H1 (cell line): ENCODE data around the gene ARTN. TPM values are rescaled to one million over a fixed set of nuclear protein-coding genes. Genes with fewer than 3 reads are reported as not detected.

Experiments used
- CTCF ChIA-PET: fragments of 300-600 bp; sonication (Branson Sonifier 250); formaldehyde crosslinking; loops from one replicate; lab custom pipeline; 2021; ENCODE audit not compliant: partially characterized antibody; lab: Charles Lee
- POLR2A ChIA-PET: fragments of 300-600 bp; sonication (Branson Sonifier 250); formaldehyde crosslinking; loops from one replicate; lab custom pipeline; 2021; ENCODE audit warnings: inconsistent platforms; ENCODE audit not compliant: partially characterized antibody; lab: Charles Lee
- DNase-seq, 2 experiments: peaks; one replicate each; pipeline versions ENCODE4 v3.0.0 to v3.0.0-alpha.2; 2010 to 2022; ENCODE audit warnings: low spot score in 2 of 2, low read depth in 1 of 2, mixed read lengths in 1 of 2
- FAIRE-seq: peaks from 2 replicates; lab custom pipeline; 2011; peaks lifted over from hg19 to GRCh38; lab: Jason Lieb, UNC
- H2AFZ ChIP-seq: 2 replicates; pipeline ENCODE4 v1.8.1; 2012; ENCODE audit warnings: low read length, inconsistent platforms
- H2AK5ac ChIP-seq: 2 replicates; pipeline ENCODE4 v1.6.1; 2013; ENCODE audit warnings: low read depth, low read length
- H2BK120ac ChIP-seq: replicated peaks from 2 replicates; pipeline ENCODE3; 2013; ENCODE audit warnings: low read depth, low read length, inconsistent platforms
- H2BK12ac ChIP-seq: 2 replicates; pipeline ENCODE4 v1.6.1; 2013; ENCODE audit warnings: low read depth, low read length
- H2BK15ac ChIP-seq: 2 replicates; pipeline ENCODE4 v1.6.1; 2013; ENCODE audit warnings: low read length
- H2BK20ac ChIP-seq: 2 replicates; pipeline ENCODE4 v1.6.1; 2013; ENCODE audit warnings: low read length
- H2BK5ac ChIP-seq: 2 replicates; pipeline ENCODE4 v1.6.1; 2013; ENCODE audit warnings: low read depth, low read length
- H3K14ac ChIP-seq: 2 replicates; pipeline ENCODE4 v1.6.1; 2013; ENCODE audit warnings: inconsistent platforms; ENCODE audit not compliant: insufficient read length
- H3K18ac ChIP-seq: 2 replicates; pipeline ENCODE4 v1.6.1; 2013; ENCODE audit warnings: low read length; ENCODE audit errors: extremely low read depth
- H3K23ac ChIP-seq: 2 replicates; pipeline ENCODE4 v1.6.1; 2013; ENCODE audit warnings: inconsistent platforms; ENCODE audit not compliant: insufficient read length
- H3K23me2 ChIP-seq: 2 replicates; pipeline ENCODE4 v1.6.1; 2013; ENCODE audit warnings: low read depth, low read length
- H3K27ac ChIP-seq: 2 replicates; pipeline ENCODE4 v1.6.1; 2011; ENCODE audit warnings: low read depth, low read length, inconsistent platforms
- H3K27me3 ChIP-seq, 4 experiments: replicated peaks in 1 of 4; 1 replicate in 1 of 4; 2 replicates in 3 of 4; pipeline versions ENCODE4 v1.6.1 to v1.8.1; 2011 to 2013; ENCODE audit warnings: low read length in 3 of 4, mild to moderate bottlenecking in 3 of 4, inconsistent platforms in 2 of 4, mixed read lengths in 2 of 4, moderate library complexity in 1 of 4; ENCODE audit not compliant: control insufficient read depth in 3 of 4, insufficient read depth in 3 of 4; ENCODE audit errors: extremely low read depth in 1 of 4
- H3K36me3 ChIP-seq, 4 experiments: 2 replicates each; pipeline versions ENCODE4 v1.6.1 to v1.8.1; 2011 to 2013; ENCODE audit warnings: mild to moderate bottlenecking in 4 of 4, low read length in 3 of 4, moderate library complexity in 2 of 4, control low read depth in 1 of 4, inconsistent platforms in 1 of 4; ENCODE audit not compliant: insufficient read depth in 4 of 4, control insufficient read depth in 2 of 4
- H3K4ac ChIP-seq: replicated peaks from 2 replicates; pipeline ENCODE3; 2013; ENCODE audit warnings: low read length, low read depth, mixed read lengths, inconsistent platforms; ENCODE audit not compliant: insufficient read length
- H3K4me1 ChIP-seq, 4 experiments: replicated peaks in 1 of 4; 1 replicate in 1 of 4; 2 replicates in 3 of 4; pipeline versions ENCODE4 v1.6.1 to v1.8.1; 2011 to 2013; ENCODE audit warnings: low read length in 3 of 4, inconsistent platforms in 2 of 4, mixed read lengths in 1 of 4; ENCODE audit not compliant: insufficient read depth in 4 of 4, control insufficient read depth in 3 of 4
- H3K4me2 ChIP-seq, 2 experiments: 2 replicates each; pipeline versions ENCODE4 v1.6.1 to v1.8.1; 2011 to 2013; ENCODE audit warnings: low read depth in 2 of 2, low read length in 2 of 2, control low read depth in 1 of 2, inconsistent platforms in 1 of 2, mild to moderate bottlenecking in 1 of 2; ENCODE audit not compliant: insufficient read depth in 1 of 2
- H3K4me3 ChIP-seq, 4 experiments: fragments of 200-600, 300-600 bp in 1 of 4; sonication (generic), shearing (Covaris generic), sonication (Bioruptor Twin) in 1 of 4; 2 replicates each; pipeline versions ENCODE4 v1.5.1 to v1.8.1; 2011 to 2016; ENCODE audit warnings: low read length in 4 of 4, low read depth in 3 of 4, control low read depth in 2 of 4, inconsistent platforms in 2 of 4, mild to moderate bottlenecking in 2 of 4, mixed read lengths in 1 of 4, moderate library complexity in 1 of 4; ENCODE audit not compliant: insufficient read depth in 2 of 4; ENCODE audit errors: extremely low read depth in 1 of 4
- H3K56ac ChIP-seq: replicated peaks from 2 replicates; pipeline ENCODE3; 2013; ENCODE audit warnings: low read depth, mild to moderate bottlenecking, mixed read lengths, low read length, inconsistent platforms; ENCODE audit not compliant: insufficient read length
- H3K79me1 ChIP-seq: 2 replicates; pipeline ENCODE4 v1.6.1; 2013; ENCODE audit warnings: low read depth, low read length, control low read depth
- H3K79me2 ChIP-seq, 2 experiments: 2 replicates each; pipeline versions ENCODE4 v1.6.1 to v1.8.1; 2012 to 2013; ENCODE audit warnings: low read length in 2 of 2, mild to moderate bottlenecking in 2 of 2, inconsistent platforms in 1 of 2; ENCODE audit not compliant: insufficient read depth in 2 of 2, control insufficient read depth in 1 of 2
- H3K9ac ChIP-seq, 4 experiments: replicated peaks in 1 of 4; 1 replicate in 1 of 4; 2 replicates in 3 of 4; pipeline versions ENCODE4 v1.6.1 to v1.8.1; 2011 to 2013; ENCODE audit warnings: low read depth in 3 of 4, low read length in 3 of 4, control low read depth in 2 of 4, mild to moderate bottlenecking in 2 of 4, moderate library complexity in 2 of 4, inconsistent platforms in 1 of 4; ENCODE audit errors: extremely low read depth in 1 of 4
- H3K9me3 ChIP-seq, 2 experiments: 2 replicates each; pipeline versions ENCODE4 v1.6.1 to v1.8.1; 2012 to 2013; ENCODE audit warnings: mild to moderate bottlenecking in 2 of 2, moderate library complexity in 2 of 2, control low read depth in 1 of 2, inconsistent platforms in 1 of 2, low read depth in 1 of 2, low read length in 1 of 2, mixed read lengths in 1 of 2; ENCODE audit not compliant: insufficient read depth in 2 of 2
- H4K20me1 ChIP-seq, 2 experiments: replicated peaks in 1 of 2; 2 replicates each; pipeline versions ENCODE3 to v1.8.1; 2011 to 2013; ENCODE audit warnings: inconsistent platforms in 2 of 2, low read length in 2 of 2, mild to moderate bottlenecking in 1 of 2; ENCODE audit not compliant: insufficient read depth in 2 of 2, control insufficient read depth in 1 of 2
- H4K5ac ChIP-seq: 2 replicates; pipeline ENCODE4 v1.6.1; 2013; ENCODE audit warnings: low read length, low read depth, mixed read lengths, inconsistent platforms; ENCODE audit not compliant: insufficient read length
- H4K8ac ChIP-seq: 2 replicates; pipeline ENCODE4 v1.8.0; 2013; ENCODE audit warnings: mild to moderate bottlenecking, moderate library complexity, low read length, inconsistent platforms; ENCODE audit not compliant: insufficient read depth; ENCODE audit errors: extremely low read depth
- H4K91ac ChIP-seq: replicated peaks from 2 replicates; pipeline ENCODE3; 2013; ENCODE audit warnings: low read length, mixed read lengths, inconsistent platforms; ENCODE audit not compliant: insufficient read length
- CBX8 ChIP-seq: fragments of 300-800, 300-1000 bp; sonication (generic); IDR thresholded peaks from 2 replicates; pipeline ENCODE4 v1.7.1; 2016; ENCODE audit warnings: low read depth, low read length, borderline replicate concordance
- KDM4A ChIP-seq: IDR thresholded peaks from one replicate; pipeline ENCODE4 v1.7.1; 2012; ENCODE audit warnings: low read depth, mild to moderate bottlenecking, moderate library complexity, low read length, inconsistent platforms; ENCODE audit not compliant: severe bottlenecking
- KDM5A ChIP-seq: fragments of 200-600 bp; IDR thresholded peaks from 2 replicates; pipeline ENCODE4 v1.7.1; 2012; ENCODE audit warnings: mild to moderate bottlenecking, low read length, inconsistent platforms, mixed read lengths
- NANOG ChIP-seq: IDR thresholded peaks from 2 replicates; pipeline ENCODE4 v1.6.1; 2011; ENCODE audit warnings: low read length, low read depth, mild to moderate bottlenecking, inconsistent platforms; ENCODE audit not compliant: insufficient read depth, poor library complexity, severe bottlenecking
- RNF2 ChIP-seq: fragments of 200-900, 300-1000 bp; sonication (generic); IDR thresholded peaks from 2 replicates; pipeline ENCODE4 v1.7.1; 2016; ENCODE audit warnings: borderline replicate concordance, low read depth, mild to moderate bottlenecking, antibody characterized with exemption, low read length; ENCODE audit not compliant: poor library complexity, severe bottlenecking; ENCODE audit errors: missing control alignments
- SIRT6 ChIP-seq: IDR thresholded peaks from one replicate; pipeline ENCODE4 v1.7.1; 2012; ENCODE audit warnings: low read length, inconsistent platforms
- SP1 ChIP-seq: IDR thresholded peaks from 2 replicates; pipeline ENCODE4 v1.6.1; 2011; ENCODE audit warnings: low read depth, low read length
- SP4 ChIP-seq: IDR thresholded peaks from 2 replicates; pipeline ENCODE4 v1.6.1; 2012; ENCODE audit warnings: low read length, inconsistent platforms
- TAF7 ChIP-seq: optimal IDR thresholded peaks from 2 replicates; pipeline ENCODE3; 2011; ENCODE audit warnings: low read depth, mild to moderate bottlenecking, inconsistent platforms, low read length, moderate library complexity, borderline replicate concordance
- WGBS, 2 experiments: shearing (Covaris generic) in 1 of 2; methylation state at CpG; one replicate each; pipeline versions ENCODE4 v1.1.6 to v1.1.7; 2013 to 2015; ENCODE audit warnings: low lambda C conversion rate in 2 of 2, mixed read lengths in 2 of 2, inconsistent platforms in 1 of 2, low coverage in 1 of 2, missing lambda C conversion rate in 1 of 2; ENCODE audit not compliant: insufficient replicate concordance in 2 of 2, insufficient coverage in 1 of 2, insufficient read length in 1 of 2; ENCODE audit errors: extremely low coverage in 1 of 2, missing lambda C conversion rate in 1 of 2; 5-methylcytosine and 5-hydroxymethylcytosine counted together
- polyA plus RNA-seq, 7 experiments: library from polyadenylated mRNA; depleted of rRNA in 3 of 7; stranded (reverse) in 5 of 7; unstranded in 2 of 7; fragments of >200 nt in 5 of 7; fragments of 200-250 nt in 2 of 7; gene quantifications; 1 replicate in 5 of 7; 2 replicates in 1 of 7; 4 replicates in 1 of 7; pipeline versions ENCODE4 v1.2.1 to v1.2.3, GENCODE V29; 2011 to 2013; ENCODE audit warnings: missing spikeins in 2 of 7, mixed read lengths in 2 of 7
- total RNA-seq: library from RNA; stranded (reverse); fragmentation: NEBNext Ultra II Directional; extraction: Animal tissue kit (Norgen Biotek cat#: 25700); gene quantifications from 2 replicates; pipeline ENCODE4 v1.2.1, GENCODE V29; 2021

ARTN gene
- total and polyA plus RNA-seq, 2 of the 8 experiments (the other 6 are each of a cell fraction or from before 2014, with no cell fraction given): 13.5 to 22.7 TPM

DNA sequence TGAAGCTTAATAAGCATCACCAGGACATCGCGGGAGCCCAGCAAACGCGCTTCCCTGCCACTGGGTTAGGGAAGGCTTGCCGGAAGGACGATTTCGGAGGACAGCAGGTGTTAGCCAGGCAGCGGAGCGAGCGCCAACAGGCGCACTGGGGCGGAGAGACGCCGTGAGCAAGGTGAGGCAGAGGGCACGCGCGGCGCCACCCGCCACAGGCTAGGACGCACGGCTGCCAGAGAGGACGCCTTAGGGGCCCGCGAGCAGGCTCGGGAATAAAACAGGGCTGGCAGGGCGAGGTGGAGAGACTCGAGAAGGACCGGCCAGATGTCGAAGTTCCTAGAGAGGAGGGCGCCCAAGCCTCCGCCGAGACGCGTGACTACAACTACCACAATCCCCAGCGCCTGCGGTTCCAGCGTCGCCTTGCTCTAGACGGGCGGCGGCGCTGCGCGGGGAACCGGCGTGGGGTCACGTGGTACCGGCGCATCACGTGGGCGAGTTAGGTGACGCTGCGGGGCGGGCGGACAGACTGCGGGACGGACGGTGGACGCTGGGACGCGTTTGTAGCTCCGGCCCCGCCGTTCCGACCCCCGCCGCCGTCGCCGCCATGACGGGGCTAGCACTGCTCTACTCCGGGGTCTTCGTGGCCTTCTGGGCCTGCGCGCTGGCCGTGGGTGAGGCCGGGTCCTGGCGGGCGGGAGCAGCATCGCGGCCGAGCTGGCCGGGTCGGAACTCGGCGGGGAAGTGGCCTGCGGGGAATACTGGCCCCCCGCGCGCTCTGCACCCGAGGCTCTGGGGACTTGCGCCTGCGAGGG is 41.0 kb downstream of the ARTN start, which contains the start of gene ATP6V0B:
TSS of gene ATP6V0B (plus strand) at position 518 of the 806 bp plus-strand sequence. CDS start at position 599, 81 bp downstream.
- Histone ChIP-seq H3K27me3 (no peaks in the 10 kb centered on the region), H2BK5ac (peak within 1 kb of the TSS; percentile 94; the same call in 1 of the 2 replicates), H4K91ac (peak within 1 kb of the TSS; percentile 80), H3K27ac (peak within 1 kb of the TSS; percentile 85), H3K4me3 (peak within 1 kb of the TSS; percentile 79 to 88 (median 82)), H3K18ac (peak within 1 kb of the TSS; percentile 71), H4K8ac (peak within 1 kb of the TSS; percentile 96), H3K23ac (no peak within 1 kb of the TSS), H3K36me3 (peaks cover 2 to 33% (median 17%) of the 10 kb centered on the region in 4 experiments; a peak in 7 of 8 replicates), H2BK15ac (peak within 1 kb of the TSS; percentile 46; the same call in 1 of the 2 replicates), H2BK120ac (no peak within 1 kb of the TSS), H3K4me1 (peaks cover 6 to 18% (median 12%) of the 10 kb centered on the region in 4 experiments), H3K79me1 (peaks cover 14% of the 10 kb centered on the region), H2BK12ac (no peak within 1 kb of the TSS; the same call in 1 of the 2 replicates), H2AFZ (peak within 1 kb of the TSS; percentile 55), H3K4ac (peak within 1 kb of the TSS; percentile 64), H3K14ac (no peak within 1 kb of the TSS), H2AK5ac (no peak within 1 kb of the TSS), H3K56ac (peak within 1 kb of the TSS; percentile 64), H4K5ac (peak within 1 kb of the TSS; percentile 79), H3K9ac (peak within 1 kb of the TSS; percentile 62 to 89 (median 80)), H3K23me2 (peaks cover 23% of the 10 kb centered on the region), H4K20me1 (peaks cover 4 to 24% of the 10 kb centered on the region in 2 experiments), H2BK20ac (no peak within 1 kb of the TSS), H3K4me2 (peak within 1 kb of the TSS; percentile 81 to 85), H3K9me3 (no peaks in the 10 kb centered on the region), H3K79me2 (peaks cover 0 to 25% of the 10 kb centered on the region in 2 experiments; a peak in 2 of 4 replicates)
- ChIA-PET POLR2A (interaction anchor here (0.6 to 12.9 kb wide), 25 partner anchors 12 to 657 kb away, joined by 3 to 189 read pairs (median 4); partner anchors contain the start of genes CCDC24, IPO13 and KDM4A), CTCF (interaction anchor here (0.6 to 9.2 kb wide), 16 partner anchors 14 to 1323 kb away, joined by 3 to 79 read pairs (median 4); partner anchors contain the start of genes CCDC24 and IPO13)
- 1% methylated on average over 82 of the region's 93 CpGs; no CpG with 5 or more reads in 1 of the 2 experiments for WGBS, 2 experiments
- DNase-seq (peak; percentile 69 to 97), FAIRE-seq (no peak)
- TF ChIP-seq RNF2 (no peak), CBX8 (no peak), SP4 (no peak), SIRT6 (no peak), SP1 (no peak), KDM5A (0 out of 2 replicates have a peak, but pooled peaks have one; percentile 61), NANOG (no peak), TAF7 (no peak), KDM4A (peak; percentile 93)
